HepG2 (cell line): ENCODE data around the gene TSPAN9. TPM values are rescaled to one million over a fixed set of nuclear protein-coding genes. Genes with fewer than 3 reads are reported as not detected.

ENCODE experiments used
- BRD4 ChIP-seq: sonication (generic); formaldehyde crosslinking; IDR thresholded peaks from 2 replicates; pipeline ENCODE4 v1.4.0; 2020; ENCODE audit warnings: missing genetic modification reagents
- FLYWCH1 ChIP-seq: sonication (generic); formaldehyde crosslinking; IDR thresholded peaks from 2 replicates; pipeline ENCODE4 v1.8.1; 2023; ENCODE audit warnings: mild to moderate bottlenecking, missing genetic modification reagents
- ISX ChIP-seq: sonication (generic); formaldehyde crosslinking; conservative IDR thresholded peaks from 2 replicates; pipeline ENCODE4 v1.5.0; 2020; ENCODE audit warnings: missing genetic modification reagents
- KDM5A ChIP-seq: fragments of 200-600 bp; sonication (generic); IDR thresholded peaks from 2 replicates; pipeline ENCODE4 v1.7.0; 2018; ENCODE audit warnings: antibody characterized with exemption, mild to moderate bottlenecking, low read length, borderline replicate concordance
- MAFF ChIP-seq: IDR thresholded peaks from 2 replicates; pipeline ENCODE4 v1.6.1; 2011; ENCODE audit warnings: low read depth, low read length, improper control_type of control experiment
- NFAT5 ChIP-seq: sonication (generic); formaldehyde crosslinking; IDR thresholded peaks from 2 replicates; pipeline ENCODE4 v1.4.0; 2020; ENCODE audit warnings: missing genetic modification reagents
- NR2F1 ChIP-seq, 2 experiments: fragments of 450-650 bp in 1 of 2; formaldehyde crosslinking in 1 of 2; IDR thresholded peaks; 2 replicates each; pipeline versions ENCODE4 v1.5.0 to v1.6.1; 2016 to 2020; ENCODE audit warnings: mild to moderate bottlenecking in 1 of 2, missing compliant biosample characterization in 1 of 2, missing genetic modification reagents in 1 of 2, moderate library complexity in 1 of 2
- RFX5 ChIP-seq: IDR thresholded peaks from 2 replicates; pipeline ENCODE4 v1.6.1; 2011; ENCODE audit warnings: low read depth, low read length, improper control_type of control experiment
- ZFP36 ChIP-seq: fragments of 150-350 bp; IDR thresholded peaks from 2 replicates; pipeline ENCODE4 v1.6.1; 2018; ENCODE audit warnings: borderline replicate concordance, low read length, low read depth; ENCODE audit not compliant: partially characterized antibody
- ZMYM3 ChIP-seq: sonication (generic); formaldehyde crosslinking; IDR thresholded peaks from 2 replicates; pipeline ENCODE4 v1.5.1; 2020; ENCODE audit warnings: mild to moderate bottlenecking, missing genetic modification reagents
- ZNF160 ChIP-seq: sonication (generic); formaldehyde crosslinking; IDR thresholded peaks from 2 replicates; pipeline ENCODE4 v1.8.0; 2022; ENCODE audit warnings: mild to moderate bottlenecking, inconsistent platforms, missing genetic modification reagents
- ZNF513 ChIP-seq: sonication (generic); formaldehyde crosslinking; conservative IDR thresholded peaks from 2 replicates; pipeline ENCODE4 v1.5.0; 2020; ENCODE audit warnings: missing genetic modification reagents
- ZNF557 ChIP-seq: sonication (generic); formaldehyde crosslinking; IDR thresholded peaks from 2 replicates; pipeline ENCODE4 v1.4.0; 2020; ENCODE audit warnings: missing genetic modification reagents
- ZSCAN5A ChIP-seq: sonication (generic); formaldehyde crosslinking; IDR thresholded peaks from 2 replicates; pipeline ENCODE4 v1.8.0; 2022; ENCODE audit warnings: mild to moderate bottlenecking, missing genetic modification reagents, borderline replicate concordance
- polyA plus RNA-seq, 8 experiments: library from polyadenylated mRNA; depleted of rRNA in 3 of 8; stranded (reverse) in 7 of 8; unstranded in 1 of 8; fragments of >200 nt; fragmentation: Illumina TruSeq in 4 of 8; extraction: Trizol in 4 of 8; gene quantifications; 2 replicates each; pipeline versions ENCODE4 v1.2.1 to v1.2.3, GENCODE V29; 2011 to 2016; ENCODE audit warnings: low read depth in 4 of 8, missing spikeins in 1 of 8, mixed read lengths in 1 of 8; ENCODE audit not compliant: insufficient read depth in 1 of 8
- total RNA-seq, 5 experiments: library from RNA; depleted of rRNA; stranded (reverse); fragments of >200 nt; fragmentation: Illumina TruSeq; extraction: Trizol; gene quantifications; 2 replicates each; pipeline ENCODE4 v1.2.3, GENCODE V29; 2016; ENCODE audit warnings: low read depth in 1 of 5

The TSPAN9 gene
- total and polyA plus RNA-seq, 2 of the 13 experiments (the other 11 are each of a cell fraction or from before 2014, with no cell fraction given) = 18.1 to 42.3 TPM

GRCh38 chr12:3078086-3078820, 1.1 kb downstream of the TSPAN9 start (continued):
- peak; percentile 96 for TF ChIP-seq ZFP36
- TF ChIP-seq ZNF160 = no peak
- no peak for TF ChIP-seq RFX5
- TF ChIP-seq ZNF513 = no peak
- no peak for TF ChIP-seq ZNF557 (CRISPR knock-in tag)
- TF ChIP-seq KDM5A = no peak
- no peak for TF ChIP-seq ZSCAN5A (CRISPR knock-in tag)
- TF ChIP-seq ZMYM3 (CRISPR knock-in tag) = peak; percentile 65
- no peak for TF ChIP-seq ISX
- no peak for TF ChIP-seq FLYWCH1 (CRISPR knock-in tag)
- peak in 1 of 2 experiments; percentile 42; a peak in 1 of 4 replicates for TF ChIP-seq NR2F1 (CRISPR knock-in tag; IDR thresholded peaks at IDR 0.05)
- no peak for TF ChIP-seq NFAT5 (CRISPR knock-in tag)
- no peak for TF ChIP-seq BRD4 (CRISPR knock-in tag)
- TF ChIP-seq MAFF = peak; percentile 2; the same call in 1 of the 2 replicates
